ENCODE measurements around the gene HPGDS.

DNA sequence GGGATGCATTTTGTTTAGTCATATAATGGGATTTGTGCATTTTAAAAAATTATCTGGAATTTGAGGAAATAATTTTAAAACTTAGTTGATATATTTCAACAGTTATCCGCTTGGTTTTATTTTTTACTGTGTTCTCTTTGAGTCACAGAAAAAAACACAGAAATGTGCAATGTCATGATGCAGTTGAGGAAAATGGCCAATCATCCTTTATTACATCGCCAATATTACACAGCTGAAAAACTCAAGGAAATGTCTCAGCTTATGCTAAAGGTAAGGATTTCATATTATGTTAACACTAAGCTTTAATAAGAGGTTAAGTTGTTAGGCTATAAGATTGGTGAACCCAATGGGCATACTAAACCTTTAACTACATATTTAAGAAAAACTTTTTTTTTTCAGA, 63.9 kb downstream of the HPGDS start:
- no peak for TF ChIP-seq ZNF274 (IDR thresholded peaks at IDR 0.05; ENCODE audit: low read depth, low read length)
- TF ChIP-seq SUZ12 (IDR thresholded peaks at IDR 0.05; ENCODE audit: extremely low read depth, insufficient read depth, insufficient read length), result no peak
